Measurements from ENCODE around the gene MTUS2.

MTUS2 gene

DNA sequence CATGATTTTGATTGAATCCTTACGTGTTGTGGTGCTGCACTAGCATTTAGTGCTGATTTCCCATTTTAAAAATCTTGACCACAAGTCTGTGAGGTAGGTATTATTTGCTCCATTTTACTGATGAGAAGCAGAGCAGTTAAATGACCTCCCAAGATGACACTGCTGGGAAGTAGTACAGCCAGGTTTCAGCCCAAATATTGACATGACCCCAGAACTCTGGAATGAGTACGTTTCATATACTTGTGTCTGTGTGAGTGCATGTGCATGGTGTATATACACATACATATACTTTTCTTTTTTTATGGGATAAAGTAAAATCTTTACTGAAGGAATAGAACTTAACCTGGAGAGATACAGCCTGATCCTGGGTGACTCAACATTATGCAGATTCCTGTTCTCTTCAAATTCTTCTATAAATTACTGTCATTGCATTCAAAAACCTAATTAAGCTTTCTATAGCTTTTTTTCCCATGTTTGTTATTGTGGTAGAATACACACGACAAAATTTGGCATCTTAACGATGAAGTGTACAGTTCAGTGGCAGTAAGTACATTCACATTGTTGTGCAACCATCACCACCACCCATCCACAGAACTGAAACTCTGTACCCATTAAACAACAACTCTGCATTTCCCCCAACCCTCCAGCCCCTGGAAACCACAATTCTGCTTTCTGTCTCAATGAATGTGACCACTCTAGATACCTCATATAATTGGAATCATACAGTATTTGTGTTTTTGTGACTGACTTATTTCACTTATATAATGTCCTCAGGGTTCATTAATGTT, 311.9 kb downstream of the MTUS2 start:
- no peaks in the 10 kb centered on the region for H3K27me3 ChIP-seq (ENCODE audit: low read length)
- no peaks in the 10 kb centered on the region for H3K36me3 ChIP-seq (ENCODE audit: low read length)
- no peaks in the 10 kb centered on the region for H3K79me2 ChIP-seq (ENCODE audit: insufficient read depth, low read length)
- H3K9me2 ChIP-seq (replicated peaks; ENCODE audit: insufficient read depth, low read length) = no peaks in the 10 kb centered on the region
- H3K4me2 ChIP-seq (ENCODE audit: low read depth, low read length, poor library complexity, severe bottlenecking) = no peak overlapping the region
- no peaks in the 10 kb centered on the region for H3F3A ChIP-seq (ENCODE audit: insufficient read depth)
- H4K20me1 ChIP-seq (ENCODE audit: low read depth, low read length) = no peaks in the 10 kb centered on the region
- H3K9ac ChIP-seq (ENCODE audit: low read length) = no peak overlapping the region
- H3K4me3 ChIP-seq (ENCODE audit: insufficient read depth, low read length, poor library complexity, severe bottlenecking) = no peak overlapping the region
- H2AFZ ChIP-seq (ENCODE audit: low read depth, low read length, severe bottlenecking) = no peak overlapping the region
- H3K27ac ChIP-seq (ENCODE audit: low read depth, low read length) = no peak overlapping the region
- H3K9me3 ChIP-seq (ENCODE audit: insufficient read depth, low read length) = no peaks in the 10 kb centered on the region
- TF ChIP-seq EZH2phosphoT487 (conservative IDR thresholded peaks at IDR 0.05; ENCODE audit: low read length) = no peak
- TF ChIP-seq, protein P1, sequence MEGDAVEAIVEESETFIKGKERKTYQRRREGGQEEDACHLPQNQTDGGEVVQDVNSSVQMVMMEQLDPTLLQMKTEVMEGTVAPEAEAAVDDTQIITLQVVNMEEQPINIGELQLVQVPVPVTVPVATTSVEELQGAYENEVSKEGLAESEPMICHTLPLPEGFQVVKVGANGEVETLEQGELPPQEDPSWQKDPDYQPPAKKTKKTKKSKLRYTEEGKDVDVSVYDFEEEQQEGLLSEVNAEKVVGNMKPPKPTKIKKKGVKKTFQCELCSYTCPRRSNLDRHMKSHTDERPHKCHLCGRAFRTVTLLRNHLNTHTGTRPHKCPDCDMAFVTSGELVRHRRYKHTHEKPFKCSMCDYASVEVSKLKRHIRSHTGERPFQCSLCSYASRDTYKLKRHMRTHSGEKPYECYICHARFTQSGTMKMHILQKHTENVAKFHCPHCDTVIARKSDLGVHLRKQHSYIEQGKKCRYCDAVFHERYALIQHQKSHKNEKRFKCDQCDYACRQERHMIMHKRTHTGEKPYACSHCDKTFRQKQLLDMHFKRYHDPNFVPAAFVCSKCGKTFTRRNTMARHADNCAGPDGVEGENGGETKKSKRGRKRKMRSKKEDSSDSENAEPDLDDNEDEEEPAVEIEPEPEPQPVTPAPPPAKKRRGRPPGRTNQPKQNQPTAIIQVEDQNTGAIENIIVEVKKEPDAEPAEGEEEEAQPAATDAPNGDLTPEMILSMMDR (IDR thresholded peaks at IDR 0.05; ENCODE audit: insufficient read depth, low read length, poor library complexity, severe bottlenecking) = no peak

DNA sequence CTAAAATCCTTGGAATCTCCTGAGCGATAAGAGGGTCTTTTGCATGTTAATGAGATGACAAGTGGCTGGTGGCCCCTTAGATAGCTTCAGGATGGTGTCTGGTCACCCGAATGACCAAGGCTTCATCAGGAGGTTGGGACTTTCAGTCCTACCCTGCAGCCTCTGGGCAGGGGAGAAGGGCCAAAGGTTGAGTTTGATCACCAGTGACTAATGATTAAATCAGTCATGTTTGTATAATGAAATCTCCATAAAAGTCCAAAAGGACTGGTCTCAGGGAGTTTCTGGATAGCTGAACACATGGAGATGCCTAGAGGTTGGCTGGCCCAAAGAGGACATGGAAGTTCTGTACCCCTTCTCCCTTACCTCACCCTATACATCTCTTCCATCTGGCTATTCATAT, 316.2 kb downstream of the MTUS2 start:
- H3K4me3 ChIP-seq (ENCODE audit: insufficient read depth, low read length, poor library complexity, severe bottlenecking) = no peak overlapping the region
- no peaks in the 10 kb centered on the region for H4K20me1 ChIP-seq (ENCODE audit: low read depth, low read length)
- no peak overlapping the region for H2AFZ ChIP-seq (ENCODE audit: low read depth, low read length, severe bottlenecking)
- H3K4me2 ChIP-seq (ENCODE audit: low read depth, low read length, poor library complexity, severe bottlenecking) = no peak overlapping the region
- H3K79me2 ChIP-seq (ENCODE audit: insufficient read depth, low read length) = no peaks in the 10 kb centered on the region
- H3K9me3 ChIP-seq (ENCODE audit: insufficient read depth, low read length) = no peaks in the 10 kb centered on the region; the same call in 1 of the 2 replicates
- no peaks in the 10 kb centered on the region for H3K36me3 ChIP-seq (ENCODE audit: low read length)
- no peak overlapping the region for H3K27ac ChIP-seq (ENCODE audit: low read depth, low read length)
- H3K9me2 ChIP-seq (replicated peaks; ENCODE audit: insufficient read depth, low read length) = no peaks in the 10 kb centered on the region
- no peaks in the 10 kb centered on the region for H3F3A ChIP-seq (ENCODE audit: insufficient read depth)
- no peak for TF ChIP-seq EZH2phosphoT487 (conservative IDR thresholded peaks at IDR 0.05; ENCODE audit: low read length)
- TF ChIP-seq, protein P1 (IDR thresholded peaks at IDR 0.05; ENCODE audit: insufficient read depth, low read length, poor library complexity, severe bottlenecking) = no peak
- no peak overlapping the region for H3K9ac ChIP-seq (ENCODE audit: low read length)
- no peaks in the 10 kb centered on the region for H3K27me3 ChIP-seq (ENCODE audit: low read length)

DNA sequence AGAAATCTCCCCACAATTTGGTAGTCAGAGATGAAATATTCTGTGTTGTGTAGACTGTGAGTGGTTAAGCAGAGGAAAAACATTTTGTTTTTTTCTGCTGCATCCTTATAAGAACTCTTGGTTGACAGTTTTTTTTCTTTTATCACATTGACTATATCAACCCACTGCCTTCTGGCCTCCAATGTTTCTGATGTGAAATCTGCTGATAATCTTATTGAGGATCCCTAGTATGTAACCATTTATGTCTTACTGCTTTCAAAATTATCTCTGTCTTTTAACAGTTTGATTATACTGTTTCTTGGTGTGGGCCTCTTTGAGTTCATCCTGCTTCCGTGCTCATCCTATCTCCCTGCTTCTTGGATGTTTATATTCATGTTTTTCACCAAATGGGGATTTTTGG, 316.9 kb downstream of the MTUS2 start:
- no peak overlapping the region for H3K27ac ChIP-seq (ENCODE audit: low read depth, low read length)
- H3K79me2 ChIP-seq (ENCODE audit: insufficient read depth, low read length) = no peaks in the 10 kb centered on the region
- H3K9me3 ChIP-seq (ENCODE audit: insufficient read depth, low read length) = no peaks in the 10 kb centered on the region; the same call in 1 of the 2 replicates
- H3K27me3 ChIP-seq (ENCODE audit: low read length) = no peaks in the 10 kb centered on the region
- TF ChIP-seq EZH2phosphoT487 (conservative IDR thresholded peaks at IDR 0.05; ENCODE audit: low read length) = no peak
- TF ChIP-seq, protein P1 (IDR thresholded peaks at IDR 0.05; ENCODE audit: insufficient read depth, low read length, poor library complexity, severe bottlenecking) = no peak
- H3K4me2 ChIP-seq (ENCODE audit: low read depth, low read length, poor library complexity, severe bottlenecking) = no peak overlapping the region
- H4K20me1 ChIP-seq (ENCODE audit: low read depth, low read length) = no peaks in the 10 kb centered on the region
- H3K36me3 ChIP-seq (ENCODE audit: low read length) = no peaks in the 10 kb centered on the region
- H3K4me3 ChIP-seq (ENCODE audit: insufficient read depth, low read length, poor library complexity, severe bottlenecking) = no peak overlapping the region
- H3K9ac ChIP-seq (ENCODE audit: low read length) = no peak overlapping the region
- no peaks in the 10 kb centered on the region for H3K9me2 ChIP-seq (replicated peaks; ENCODE audit: insufficient read depth, low read length)
- H2AFZ ChIP-seq (ENCODE audit: low read depth, low read length, severe bottlenecking) = no peak overlapping the region
- no peaks in the 10 kb centered on the region for H3F3A ChIP-seq (ENCODE audit: insufficient read depth)

Data from SU-DHL-6 (cell line).